WTC11 (cell line): ENCODE results near the gene ZC3H7B. TPM values are rescaled to one million over a fixed set of nuclear protein-coding genes. Genes with fewer than 3 reads are reported as not detected.

Experiments used
- ATAC-seq: fragments of 200-7000 bp; cut with Tn5 transposase; 2 replicates; pipeline ENCODE4 v1.10.0; 2021; ENCODE audit warnings: mild to moderate bottlenecking, moderate library complexity
- CTCF ChIA-PET: fragments of 300-600 bp; sonication (Branson Sonifier 250); formaldehyde crosslinking; loops from one replicate; lab custom pipeline; 2021; ENCODE audit warnings: antibody characterized with exemption; lab: Charles Lee
- POLR2A ChIA-PET: fragments of 350-600 bp; sonication (Branson Sonifier 250); formaldehyde crosslinking; loops from one replicate; lab custom pipeline; 2021; ENCODE audit warnings: antibody characterized with exemption; lab: Charles Lee
- DNase-seq: peaks from one replicate; pipeline ENCODE4 v3.0.0; 2021; ENCODE audit warnings: low spot score
- H3K27ac Mint-ChIP-seq: 2 replicates; pipeline ENCODE4 v1.8.0; 2021; ENCODE audit warnings: mixed read lengths
- H3K27me3 Mint-ChIP-seq: 2 replicates; pipeline ENCODE4 v1.8.0; 2021; ENCODE audit warnings: low read depth, mild to moderate bottlenecking, moderate library complexity, mixed read lengths
- H3K36me3 Mint-ChIP-seq: 2 replicates; pipeline ENCODE4 v1.8.0; 2021; ENCODE audit warnings: mixed read lengths
- H3K4me1 Mint-ChIP-seq: 2 replicates; pipeline ENCODE4 v1.8.0; 2022; ENCODE audit warnings: mixed read lengths
- H3K4me3 Mint-ChIP-seq: 2 replicates; pipeline ENCODE4 v1.8.0; 2021; ENCODE audit warnings: mild to moderate bottlenecking, moderate library complexity, mixed read lengths
- H3K9me3 Mint-ChIP-seq: 2 replicates; pipeline ENCODE4 v1.8.0; 2021; ENCODE audit warnings: mixed read lengths
- ATF6 ChIP-seq: sonication (generic); formaldehyde crosslinking; IDR thresholded peaks from 2 replicates; pipeline ENCODE4 v1.8.1; 2023; ENCODE audit warnings: mild to moderate bottlenecking, missing genetic modification reagents
- CREM ChIP-seq: sonication (generic); formaldehyde crosslinking; IDR thresholded peaks from 2 replicates; pipeline ENCODE4 v1.8.1; 2022; ENCODE audit warnings: mild to moderate bottlenecking, missing genetic modification reagents, moderate library complexity
- E2F4 ChIP-seq: sonication (generic); formaldehyde crosslinking; IDR thresholded peaks from 2 replicates; pipeline ENCODE4 v1.8.1; 2022; ENCODE audit warnings: low read depth, mild to moderate bottlenecking, moderate library complexity, missing genetic modification reagents, borderline replicate concordance
- EMX1 ChIP-seq: fragments of 250-450 bp; sonication (Bioruptor Pico); IDR thresholded peaks from 2 replicates; pipeline ENCODE4 v1.8.0; 2021; ENCODE audit warnings: mild to moderate bottlenecking
- ETV6 ChIP-seq: sonication (generic); formaldehyde crosslinking; IDR thresholded peaks from 2 replicates; pipeline ENCODE4 v1.8.1; 2022; ENCODE audit warnings: mild to moderate bottlenecking, missing genetic modification reagents
- IRF1 ChIP-seq: sonication (generic); formaldehyde crosslinking; IDR thresholded peaks from 2 replicates; pipeline ENCODE4 v1.8.0; 2023; ENCODE audit warnings: missing genetic modification reagents
- NFATC4 ChIP-seq: fragments of 250-450 bp; sonication (Bioruptor Pico); IDR thresholded peaks from 2 replicates; pipeline ENCODE4 v1.9.0; 2021; ENCODE audit warnings: mild to moderate bottlenecking
- PREB ChIP-seq: sonication (generic); formaldehyde crosslinking; IDR thresholded peaks from 2 replicates; pipeline ENCODE4 v1.8.1; 2022; ENCODE audit warnings: mild to moderate bottlenecking, missing genetic modification reagents, moderate library complexity, borderline replicate concordance
- RELA ChIP-seq: sonication (generic); formaldehyde crosslinking; IDR thresholded peaks from 2 replicates; pipeline ENCODE4 v1.8.1; 2022; ENCODE audit warnings: missing genetic modification reagents, mild to moderate bottlenecking, borderline replicate concordance
- TP53 ChIP-seq: sonication (generic); formaldehyde crosslinking; IDR thresholded peaks from 2 replicates; pipeline ENCODE4 v1.8.1; 2023; ENCODE audit warnings: mild to moderate bottlenecking, missing genetic modification reagents
- ZBTB43 ChIP-seq: sonication (generic); formaldehyde crosslinking; IDR thresholded peaks from 2 replicates; pipeline ENCODE4 v1.8.1; 2023; ENCODE audit warnings: mild to moderate bottlenecking, missing genetic modification reagents
- ZNF232 ChIP-seq: sonication (generic); formaldehyde crosslinking; IDR thresholded peaks from 2 replicates; pipeline ENCODE4 v1.8.0; 2022; ENCODE audit warnings: mild to moderate bottlenecking, missing genetic modification reagents
- ZNF263 ChIP-seq: sonication (generic); formaldehyde crosslinking; IDR thresholded peaks from 2 replicates; pipeline ENCODE4 v1.8.1; 2022; ENCODE audit warnings: low read depth, mild to moderate bottlenecking, moderate library complexity, missing genetic modification reagents
- total RNA-seq: library from RNA; stranded (reverse); gene quantifications from 3 replicates; pipeline ENCODE4 v1.2.3, GENCODE V29; 2021
- TF ChIP-seq, protein P1 (sequence below): sonication (generic); formaldehyde crosslinking; IDR thresholded peaks from 2 replicates; pipeline ENCODE4 v1.8.0; 2023; ENCODE audit warnings: missing genetic modification reagents, mild to moderate bottlenecking, borderline replicate concordance
- TF ChIP-seq, protein P2 (sequence below): sonication (generic); formaldehyde crosslinking; IDR thresholded peaks from 2 replicates; pipeline ENCODE4 v1.8.0; 2022; ENCODE audit warnings: missing genetic modification reagents
- TF ChIP-seq, protein P3 (sequence below): sonication (generic); formaldehyde crosslinking; IDR thresholded peaks from 2 replicates; pipeline ENCODE4 v1.8.0; 2023; ENCODE audit warnings: mild to moderate bottlenecking, missing genetic modification reagents

Gene ZC3H7B
- total RNA-seq, 1 experiment from 2014 or later: 64.7 TPM

GRCh38 chr22:41300661-41301060 is 664 bp upstream of the ZC3H7B start:
- ChIA-PET CTCF (interaction anchor here (1.0 to 1.6 kb wide), 8 partner anchors 8 to 81 kb away, joined by 3 to 10 read pairs (median 6); partner anchors contain the start of genes RANGAP1 and TEF), POLR2A (interaction anchor here (0.5 to 2.8 kb wide), 6 partner anchors 8 to 348 kb away, joined by 3 to 10 read pairs (median 4); partner anchors contain the start of genes RANGAP1 and TEF)
- Mint-ChIP-seq H3K4me3 (peak overlapping the region; percentile 68), H3K9me3 (no peaks in the 10 kb centered on the region), H3K27me3 (no peaks in the 10 kb centered on the region), H3K27ac (peak overlapping the region; percentile 6; the same call in 1 of the 2 replicates), H3K4me1 (peaks cover 18% of the 10 kb centered on the region), H3K36me3 (peaks cover 6% of the 10 kb centered on the region)
- TF ChIP-seq, protein P1, sequence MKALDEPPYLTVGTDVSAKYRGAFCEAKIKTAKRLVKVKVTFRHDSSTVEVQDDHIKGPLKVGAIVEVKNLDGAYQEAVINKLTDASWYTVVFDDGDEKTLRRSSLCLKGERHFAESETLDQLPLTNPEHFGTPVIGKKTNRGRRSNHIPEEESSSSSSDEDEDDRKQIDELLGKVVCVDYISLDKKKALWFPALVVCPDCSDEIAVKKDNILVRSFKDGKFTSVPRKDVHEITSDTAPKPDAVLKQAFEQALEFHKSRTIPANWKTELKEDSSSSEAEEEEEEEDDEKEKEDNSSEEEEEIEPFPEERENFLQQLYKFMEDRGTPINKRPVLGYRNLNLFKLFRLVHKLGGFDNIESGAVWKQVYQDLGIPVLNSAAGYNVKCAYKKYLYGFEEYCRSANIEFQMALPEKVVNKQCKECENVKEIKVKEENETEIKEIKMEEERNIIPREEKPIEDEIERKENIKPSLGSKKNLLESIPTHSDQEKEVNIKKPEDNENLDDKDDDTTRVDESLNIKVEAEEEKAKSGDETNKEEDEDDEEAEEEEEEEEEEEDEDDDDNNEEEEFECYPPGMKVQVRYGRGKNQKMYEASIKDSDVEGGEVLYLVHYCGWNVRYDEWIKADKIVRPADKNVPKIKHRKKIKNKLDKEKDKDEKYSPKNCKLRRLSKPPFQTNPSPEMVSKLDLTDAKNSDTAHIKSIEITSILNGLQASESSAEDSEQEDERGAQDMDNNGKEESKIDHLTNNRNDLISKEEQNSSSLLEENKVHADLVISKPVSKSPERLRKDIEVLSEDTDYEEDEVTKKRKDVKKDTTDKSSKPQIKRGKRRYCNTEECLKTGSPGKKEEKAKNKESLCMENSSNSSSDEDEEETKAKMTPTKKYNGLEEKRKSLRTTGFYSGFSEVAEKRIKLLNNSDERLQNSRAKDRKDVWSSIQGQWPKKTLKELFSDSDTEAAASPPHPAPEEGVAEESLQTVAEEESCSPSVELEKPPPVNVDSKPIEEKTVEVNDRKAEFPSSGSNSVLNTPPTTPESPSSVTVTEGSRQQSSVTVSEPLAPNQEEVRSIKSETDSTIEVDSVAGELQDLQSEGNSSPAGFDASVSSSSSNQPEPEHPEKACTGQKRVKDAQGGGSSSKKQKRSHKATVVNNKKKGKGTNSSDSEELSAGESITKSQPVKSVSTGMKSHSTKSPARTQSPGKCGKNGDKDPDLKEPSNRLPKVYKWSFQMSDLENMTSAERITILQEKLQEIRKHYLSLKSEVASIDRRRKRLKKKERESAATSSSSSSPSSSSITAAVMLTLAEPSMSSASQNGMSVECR (CRISPR knock-in tag): no peak
- TF ChIP-seq ETV6 (CRISPR knock-in tag): no peak
- TF ChIP-seq ZNF263 (CRISPR knock-in tag): no peak
- TF ChIP-seq ZBTB43 (CRISPR knock-in tag): no peak
- TF ChIP-seq TP53: no peak
- TF ChIP-seq ATF6 (CRISPR knock-in tag): no peak
- no peak for TF ChIP-seq RELA (CRISPR knock-in tag)
- TF ChIP-seq IRF1 (CRISPR knock-in tag): no peak
- no peak for TF ChIP-seq EMX1 (CRISPR knock-in tag)
- no peak for TF ChIP-seq ZNF232 (CRISPR knock-in tag)
- TF ChIP-seq, protein P2, sequence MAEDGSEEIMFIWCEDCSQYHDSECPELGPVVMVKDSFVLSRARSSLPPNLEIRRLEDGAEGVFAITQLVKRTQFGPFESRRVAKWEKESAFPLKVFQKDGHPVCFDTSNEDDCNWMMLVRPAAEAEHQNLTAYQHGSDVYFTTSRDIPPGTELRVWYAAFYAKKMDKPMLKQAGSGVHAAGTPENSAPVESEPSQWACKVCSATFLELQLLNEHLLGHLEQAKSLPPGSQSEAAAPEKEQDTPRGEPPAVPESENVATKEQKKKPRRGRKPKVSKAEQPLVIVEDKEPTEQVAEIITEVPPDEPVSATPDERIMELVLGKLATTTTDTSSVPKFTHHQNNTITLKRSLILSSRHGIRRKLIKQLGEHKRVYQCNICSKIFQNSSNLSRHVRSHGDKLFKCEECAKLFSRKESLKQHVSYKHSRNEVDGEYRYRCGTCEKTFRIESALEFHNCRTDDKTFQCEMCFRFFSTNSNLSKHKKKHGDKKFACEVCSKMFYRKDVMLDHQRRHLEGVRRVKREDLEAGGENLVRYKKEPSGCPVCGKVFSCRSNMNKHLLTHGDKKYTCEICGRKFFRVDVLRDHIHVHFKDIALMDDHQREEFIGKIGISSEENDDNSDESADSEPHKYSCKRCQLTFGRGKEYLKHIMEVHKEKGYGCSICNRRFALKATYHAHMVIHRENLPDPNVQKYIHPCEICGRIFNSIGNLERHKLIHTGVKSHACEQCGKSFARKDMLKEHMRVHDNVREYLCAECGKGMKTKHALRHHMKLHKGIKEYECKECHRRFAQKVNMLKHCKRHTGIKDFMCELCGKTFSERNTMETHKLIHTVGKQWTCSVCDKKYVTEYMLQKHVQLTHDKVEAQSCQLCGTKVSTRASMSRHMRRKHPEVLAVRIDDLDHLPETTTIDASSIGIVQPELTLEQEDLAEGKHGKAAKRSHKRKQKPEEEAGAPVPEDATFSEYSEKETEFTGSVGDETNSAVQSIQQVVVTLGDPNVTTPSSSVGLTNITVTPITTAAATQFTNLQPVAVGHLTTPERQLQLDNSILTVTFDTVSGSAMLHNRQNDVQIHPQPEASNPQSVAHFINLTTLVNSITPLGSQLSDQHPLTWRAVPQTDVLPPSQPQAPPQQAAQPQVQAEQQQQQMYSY: no peak
- TF ChIP-seq NFATC4 (CRISPR knock-in tag): no peak
- TF ChIP-seq E2F4 (CRISPR knock-in tag): no peak
- TF ChIP-seq CREM (CRISPR knock-in tag): no peak
- TF ChIP-seq PREB (CRISPR knock-in tag): no peak
- TF ChIP-seq, protein P3, sequence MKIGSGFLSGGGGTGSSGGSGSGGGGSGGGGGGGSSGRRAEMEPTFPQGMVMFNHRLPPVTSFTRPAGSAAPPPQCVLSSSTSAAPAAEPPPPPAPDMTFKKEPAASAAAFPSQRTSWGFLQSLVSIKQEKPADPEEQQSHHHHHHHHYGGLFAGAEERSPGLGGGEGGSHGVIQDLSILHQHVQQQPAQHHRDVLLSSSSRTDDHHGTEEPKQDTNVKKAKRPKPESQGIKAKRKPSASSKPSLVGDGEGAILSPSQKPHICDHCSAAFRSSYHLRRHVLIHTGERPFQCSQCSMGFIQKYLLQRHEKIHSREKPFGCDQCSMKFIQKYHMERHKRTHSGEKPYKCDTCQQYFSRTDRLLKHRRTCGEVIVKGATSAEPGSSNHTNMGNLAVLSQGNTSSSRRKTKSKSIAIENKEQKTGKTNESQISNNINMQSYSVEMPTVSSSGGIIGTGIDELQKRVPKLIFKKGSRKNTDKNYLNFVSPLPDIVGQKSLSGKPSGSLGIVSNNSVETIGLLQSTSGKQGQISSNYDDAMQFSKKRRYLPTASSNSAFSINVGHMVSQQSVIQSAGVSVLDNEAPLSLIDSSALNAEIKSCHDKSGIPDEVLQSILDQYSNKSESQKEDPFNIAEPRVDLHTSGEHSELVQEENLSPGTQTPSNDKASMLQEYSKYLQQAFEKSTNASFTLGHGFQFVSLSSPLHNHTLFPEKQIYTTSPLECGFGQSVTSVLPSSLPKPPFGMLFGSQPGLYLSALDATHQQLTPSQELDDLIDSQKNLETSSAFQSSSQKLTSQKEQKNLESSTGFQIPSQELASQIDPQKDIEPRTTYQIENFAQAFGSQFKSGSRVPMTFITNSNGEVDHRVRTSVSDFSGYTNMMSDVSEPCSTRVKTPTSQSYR (CRISPR knock-in tag): no peak
- DNase-seq: no peak
- no peak for ATAC-seq
